Hepatocyte (in vitro differentiated cells): ENCODE results near the gene NUDT4. TPM values are rescaled to one million over a fixed set of nuclear protein-coding genes. Genes with fewer than 3 reads are reported as not detected.

Experiments
- DNase-seq: peaks from one replicate; pipeline ENCODE4 v3.0.0-alpha.2; 2016; ENCODE audit warnings: low spot score
- H2AFZ ChIP-seq: fragments of 200-600 bp; sonication (generic); 2 replicates; pipeline ENCODE4 v1.6.0; 2016; ENCODE audit warnings: antibody characterized with exemption, mild to moderate bottlenecking
- H3K27ac ChIP-seq: fragments of 200-600 bp; sonication (generic); 2 replicates; pipeline ENCODE4 v1.5.1; 2016; ENCODE audit warnings: mild to moderate bottlenecking
- H3K27me3 ChIP-seq: fragments of 200-600 bp; sonication (generic); 2 replicates; pipeline ENCODE4 v1.6.1; 2016
- H3K36me3 ChIP-seq: fragments of 200-600 bp; sonication (generic); replicated peaks from 2 replicates; pipeline ENCODE4 v1.5.1; 2016; ENCODE audit warnings: low read depth; ENCODE audit not compliant: insufficient read depth
- H3K4me1 ChIP-seq: fragments of 200-600 bp; sonication (generic); 2 replicates; pipeline ENCODE4 v1.5.1; 2016; ENCODE audit warnings: mild to moderate bottlenecking, moderate library complexity; ENCODE audit not compliant: insufficient read depth
- H3K4me2 ChIP-seq: fragments of 200-600 bp; sonication (generic); 2 replicates; pipeline ENCODE4 v1.6.0; 2016
- H3K4me3 ChIP-seq: fragments of 200-600 bp; sonication (generic); 2 replicates; pipeline ENCODE4 v1.5.1; 2016; ENCODE audit warnings: mild to moderate bottlenecking
- H3K79me2 ChIP-seq: fragments of 200-600 bp; sonication (generic); 2 replicates; pipeline ENCODE4 v1.6.0; 2017; ENCODE audit warnings: mild to moderate bottlenecking
- H3K9me2 ChIP-seq: fragments of 200-600 bp; sonication (generic); replicated peaks from 2 replicates; pipeline ENCODE4 v1.6.0; 2017; ENCODE audit warnings: mild to moderate bottlenecking; ENCODE audit not compliant: insufficient read depth
- H3K9me3 ChIP-seq: fragments of 200-600 bp; sonication (generic); 2 replicates; pipeline ENCODE4 v1.5.1; 2016; ENCODE audit warnings: low read depth, mild to moderate bottlenecking
- H4K20me1 ChIP-seq: fragments of 200-600 bp; sonication (generic); 2 replicates; pipeline ENCODE4 v1.6.0; 2016; ENCODE audit warnings: mild to moderate bottlenecking; ENCODE audit not compliant: insufficient read depth, poor library complexity, severe bottlenecking
- CTCF ChIP-seq: fragments of 200-600 bp; sonication (generic); IDR thresholded peaks from 2 replicates; pipeline ENCODE4 v1.5.1; 2016; ENCODE audit warnings: antibody characterized with exemption, mild to moderate bottlenecking; ENCODE audit not compliant: poor library complexity
- EZH2 ChIP-seq: fragments of 200-600 bp; sonication (generic); IDR thresholded peaks from 2 replicates; pipeline ENCODE4 v1.6.1; 2016; ENCODE audit warnings: antibody characterized with exemption, mild to moderate bottlenecking, borderline replicate concordance
- EZH2phosphoT487 ChIP-seq: fragments of 200-600 bp; sonication (generic); IDR thresholded peaks from one replicate; pipeline ENCODE4 v1.6.1; 2018; ENCODE audit warnings: antibody characterized with exemption, mild to moderate bottlenecking, low read depth, moderate library complexity; ENCODE audit not compliant: unreplicated experiment, severe bottlenecking
- WGBS: methylation state at CpG from one replicate; pipeline ENCODE4 v1.1.6; 2016; ENCODE audit warnings: low lambda C conversion rate; ENCODE audit errors: missing lambda C conversion rate; 5-methylcytosine and 5-hydroxymethylcytosine counted together
- polyA plus RNA-seq: library from polyadenylated mRNA; unstranded; fragments of >200 nt; fragmentation: Nextera tagmentation; extraction: Ambion mirVana; gene quantifications from 2 replicates; pipeline ENCODE4 v1.2.1, GENCODE V29; 2016
- total RNA-seq: library from RNA; depleted of rRNA; stranded (reverse); fragments of >200 nt; gene quantifications from 2 replicates; pipeline ENCODE4 v1.2.3, GENCODE V29; 2014

Gene NUDT4
- total and polyA plus RNA-seq, 2 experiments from 2014 or later = 151 to 243 TPM

GRCh38 chr12:93358821-93359220 lies 18.9 kb upstream of the NUDT4 start:
- Histone ChIP-seq H3K4me2 (no peak overlapping the region), H3K36me3 (no peaks in the 10 kb centered on the region), H2AFZ (no peak overlapping the region), H4K20me1 (no peaks in the 10 kb centered on the region), H3K4me3 (no peak overlapping the region), H3K79me2 (no peaks in the 10 kb centered on the region), H3K9me3 (no peaks in the 10 kb centered on the region), H3K27me3 (no peaks in the 10 kb centered on the region), H3K4me1 (no peaks in the 10 kb centered on the region), H3K9me2 (no peaks in the 10 kb centered on the region), H3K27ac (no peak overlapping the region)
- no peak for DNase-seq
- 95% methylated on average over 2 of the region's 2 CpGs for WGBS
- no peak for TF ChIP-seq EZH2phosphoT487
- no peak for TF ChIP-seq CTCF
- TF ChIP-seq EZH2 = no peak

DNA sequence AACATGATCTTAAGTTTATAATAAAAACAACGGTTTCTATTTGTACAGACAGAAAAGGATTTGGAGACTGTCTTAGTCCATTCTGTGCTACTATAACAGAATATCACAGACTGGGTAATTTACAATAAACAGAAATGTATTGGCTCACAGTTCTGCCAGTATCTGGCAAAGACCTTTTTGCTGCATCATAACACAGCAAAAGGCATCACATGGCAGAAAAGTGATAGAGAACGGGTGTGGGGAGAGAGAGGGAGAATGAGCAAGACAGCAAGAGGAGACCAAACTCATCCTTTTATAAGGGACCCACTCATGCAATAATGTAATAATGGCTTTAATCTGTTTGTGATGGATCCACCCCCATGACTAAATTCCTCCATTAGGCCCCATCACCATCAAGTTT lies 17.0 kb upstream of the NUDT4 start:
- Histone ChIP-seq H4K20me1 (no peaks in the 10 kb centered on the region), H3K79me2 (no peaks in the 10 kb centered on the region), H3K9me3 (no peaks in the 10 kb centered on the region), H3K9me2 (no peaks in the 10 kb centered on the region), H3K27ac (no peak overlapping the region), H3K4me3 (no peak overlapping the region), H3K36me3 (no peaks in the 10 kb centered on the region), H3K4me1 (no peaks in the 10 kb centered on the region), H2AFZ (no peak overlapping the region), H3K27me3 (no peaks in the 10 kb centered on the region), H3K4me2 (no peak overlapping the region)
- no peak for TF ChIP-seq CTCF
- no peak for TF ChIP-seq EZH2
- no peak for TF ChIP-seq EZH2phosphoT487
- no peak for DNase-seq
- WGBS = 66% methylated on average over 2 of the region's 2 CpGs

GRCh38 chr12:93361151-93361919 lies 16.4 kb upstream of the NUDT4 start:
- Histone ChIP-seq H3K4me1 (no peaks in the 10 kb centered on the region), H3K9me3 (no peaks in the 10 kb centered on the region), H3K79me2 (no peaks in the 10 kb centered on the region), H3K4me2 (no peak overlapping the region), H3K36me3 (no peaks in the 10 kb centered on the region), H3K4me3 (no peak overlapping the region), H4K20me1 (no peaks in the 10 kb centered on the region), H3K9me2 (no peaks in the 10 kb centered on the region), H3K27me3 (no peaks in the 10 kb centered on the region), H3K27ac (no peak overlapping the region), H2AFZ (no peak overlapping the region)
- WGBS = 84% methylated on average over 5 of the region's 5 CpGs
- no peak for TF ChIP-seq CTCF
- TF ChIP-seq EZH2 = no peak
- no peak for DNase-seq
